Fibroblast of lung (primary cell): Measurements from ENCODE around the gene KIRREL3. TPM values are rescaled to one million over a fixed set of nuclear protein-coding genes. Genes with fewer than 3 reads are reported as not detected.

Experiments
- DNase-seq, 2 donors: peaks; one replicate each; pipeline versions ENCODE4 v3.0.0 to v3.0.0-alpha.2; 2010; ENCODE audit warnings: low read depth in 2 of 2
- H2AFZ ChIP-seq: 2 replicates; pipeline ENCODE4 v1.5.1; 2012; ENCODE audit warnings: low read length, control low read depth, inconsistent platforms
- H3K27ac ChIP-seq: 2 replicates; pipeline ENCODE4 v1.5.1; 2011; ENCODE audit warnings: low read length, control low read depth; ENCODE audit not compliant: insufficient read depth
- H3K27me3 ChIP-seq: 2 replicates; pipeline ENCODE4 v1.5.1; 2011; ENCODE audit warnings: mild to moderate bottlenecking, low read length; ENCODE audit not compliant: control insufficient read depth, insufficient read depth
- H3K36me3 ChIP-seq: 2 replicates; pipeline ENCODE4 v1.5.1; 2011; ENCODE audit warnings: low read length; ENCODE audit not compliant: control insufficient read depth, insufficient read depth
- H3K4me1 ChIP-seq: 2 replicates; pipeline ENCODE4 v1.5.1; 2011; ENCODE audit warnings: low read length; ENCODE audit not compliant: control insufficient read depth, insufficient read depth; ENCODE audit errors: extremely low read depth
- H3K4me2 ChIP-seq: 2 replicates; pipeline ENCODE4 v1.5.1; 2011; ENCODE audit warnings: low read length, control low read depth; ENCODE audit not compliant: insufficient read depth; ENCODE audit errors: extremely low read depth
- H3K4me3 ChIP-seq, 4 experiments: fragments of 200-600 bp in 1 of 4; sonication (generic) in 1 of 4; replicated peaks in 1 of 4; 2 replicates each; pipeline ENCODE4 v1.5.1; 2011 to 2016; ENCODE audit warnings: low read length in 4 of 4, low read depth in 3 of 4, mild to moderate bottlenecking in 3 of 4, control low read depth in 2 of 4, inconsistent platforms in 1 of 4, mixed read lengths in 1 of 4; ENCODE audit not compliant: insufficient read depth in 1 of 4; ENCODE audit errors: control extremely low read depth in 1 of 4
- H3K79me2 ChIP-seq: 2 replicates; pipeline ENCODE4 v1.5.1; 2012; ENCODE audit warnings: mild to moderate bottlenecking, low read length, inconsistent platforms; ENCODE audit not compliant: control insufficient read depth, insufficient read depth
- H3K9ac ChIP-seq: 2 replicates; pipeline ENCODE4 v1.5.1; 2011; ENCODE audit warnings: mild to moderate bottlenecking, low read length, control low read depth; ENCODE audit not compliant: insufficient read depth
- H3K9me3 ChIP-seq: 2 replicates; pipeline ENCODE4 v1.5.1; 2012; ENCODE audit warnings: low read depth, low read length; ENCODE audit not compliant: control insufficient read depth, insufficient read depth
- H4K20me1 ChIP-seq: 2 replicates; pipeline ENCODE4 v1.5.1; 2011; ENCODE audit warnings: low read length; ENCODE audit not compliant: control insufficient read depth, insufficient read depth; ENCODE audit errors: extremely low read depth
- EZH2 ChIP-seq: IDR thresholded peaks from 2 replicates; pipeline ENCODE4 v1.5.1; 2012; ENCODE audit warnings: low read length, control low read depth, mild to moderate bottlenecking; ENCODE audit errors: missing control alignments
- polyA plus RNA-seq, 2 donors: library from polyadenylated mRNA; depleted of rRNA in 1 of 2; stranded (reverse) in 1 of 2; unstranded in 1 of 2; fragments of >200 nt; gene quantifications; 2 replicates each; pipeline ENCODE4 v1.2.1, GENCODE V29; 2011 to 2012; ENCODE audit warnings: missing spikeins in 1 of 2
- total RNA-seq: library from RNA; depleted of rRNA; stranded (reverse); fragments of >200 nt; gene quantifications from 2 replicates; pipeline ENCODE4 v1.2.1, GENCODE V29; 2014
- TF ChIP-seq, protein P1 (sequence below), 2 donors: IDR thresholded peaks in 1 of 2; conservative IDR thresholded peaks in 1 of 2; 1 replicate in 1 of 2; 2 replicates in 1 of 2; pipeline ENCODE4 v1.5.1; 2011 to 2012; ENCODE audit warnings: low read length in 2 of 2, control low read depth in 1 of 2, inconsistent platforms in 1 of 2, low read depth in 1 of 2, mild to moderate bottlenecking in 1 of 2

Gene KIRREL3
- total and polyA plus RNA-seq, 2 donors (not counting 1 experiment from before 2014, with no cell fraction given): 2.8 to 6.1 TPM

GRCh38 chr11:126996036-126996804, 4.3 kb downstream of the KIRREL3 start:
- Histone ChIP-seq H3K4me3 (no peak overlapping the region), H3K4me1 (peaks cover 37% of the 10 kb centered on the region), H3K9ac (no peak overlapping the region), H3K36me3 (no peaks in the 10 kb centered on the region), H4K20me1 (no peaks in the 10 kb centered on the region), H3K79me2 (peaks cover 39% of the 10 kb centered on the region), H3K27ac (peak overlapping the region; percentile 30), H2AFZ (no peak overlapping the region), H3K27me3 (no peaks in the 10 kb centered on the region), H3K9me3 (no peaks in the 10 kb centered on the region), H3K4me2 (no peak overlapping the region)
- TF ChIP-seq EZH2: no peak
- TF ChIP-seq, protein P1, sequence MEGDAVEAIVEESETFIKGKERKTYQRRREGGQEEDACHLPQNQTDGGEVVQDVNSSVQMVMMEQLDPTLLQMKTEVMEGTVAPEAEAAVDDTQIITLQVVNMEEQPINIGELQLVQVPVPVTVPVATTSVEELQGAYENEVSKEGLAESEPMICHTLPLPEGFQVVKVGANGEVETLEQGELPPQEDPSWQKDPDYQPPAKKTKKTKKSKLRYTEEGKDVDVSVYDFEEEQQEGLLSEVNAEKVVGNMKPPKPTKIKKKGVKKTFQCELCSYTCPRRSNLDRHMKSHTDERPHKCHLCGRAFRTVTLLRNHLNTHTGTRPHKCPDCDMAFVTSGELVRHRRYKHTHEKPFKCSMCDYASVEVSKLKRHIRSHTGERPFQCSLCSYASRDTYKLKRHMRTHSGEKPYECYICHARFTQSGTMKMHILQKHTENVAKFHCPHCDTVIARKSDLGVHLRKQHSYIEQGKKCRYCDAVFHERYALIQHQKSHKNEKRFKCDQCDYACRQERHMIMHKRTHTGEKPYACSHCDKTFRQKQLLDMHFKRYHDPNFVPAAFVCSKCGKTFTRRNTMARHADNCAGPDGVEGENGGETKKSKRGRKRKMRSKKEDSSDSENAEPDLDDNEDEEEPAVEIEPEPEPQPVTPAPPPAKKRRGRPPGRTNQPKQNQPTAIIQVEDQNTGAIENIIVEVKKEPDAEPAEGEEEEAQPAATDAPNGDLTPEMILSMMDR (conservative IDR thresholded peaks at IDR 0.05 in 1 of 2, IDR thresholded peaks at IDR 0.05 in 1 of 2; ENCODE audit: low read depth in 1 of 2, low read length in 2 of 2): no peak
- DNase-seq: no peak

GRCh38 chr11:126993599-126993998, 7.0 kb downstream of the KIRREL3 start:
- H3K36me3 ChIP-seq: no peaks in the 10 kb centered on the region
- TF ChIP-seq, protein P1 (conservative IDR thresholded peaks at IDR 0.05 in 1 of 2, IDR thresholded peaks at IDR 0.05 in 1 of 2; ENCODE audit: low read depth in 1 of 2, low read length in 2 of 2): no peak
- TF ChIP-seq EZH2: no peak
- no peak overlapping the region for H3K4me3 ChIP-seq
- H3K79me2 ChIP-seq: peaks cover 29% of the 10 kb centered on the region
- peak in 1 of 2 donors; percentile 44 for DNase-seq
- H4K20me1 ChIP-seq: no peaks in the 10 kb centered on the region
- no peak overlapping the region for H2AFZ ChIP-seq
- H3K27ac ChIP-seq: peak overlapping the region; percentile 97
- peaks cover 46% of the 10 kb centered on the region for H3K4me1 ChIP-seq
- no peaks in the 10 kb centered on the region for H3K9me3 ChIP-seq
- H3K27me3 ChIP-seq: no peaks in the 10 kb centered on the region
- peak overlapping the region; percentile 80 for H3K4me2 ChIP-seq
- no peak overlapping the region for H3K9ac ChIP-seq

GRCh38 chr11:126992804-126993111, 7.8 kb downstream of the KIRREL3 start:
- H3K27ac ChIP-seq: peak overlapping the region; percentile 97
- H3K4me2 ChIP-seq: peak overlapping the region; percentile 80
- TF ChIP-seq, protein P1 (conservative IDR thresholded peaks at IDR 0.05 in 1 of 2, IDR thresholded peaks at IDR 0.05 in 1 of 2; ENCODE audit: low read depth in 1 of 2, low read length in 2 of 2): no peak
- no peak for TF ChIP-seq EZH2
- peak overlapping the region; percentile 63 for H3K9ac ChIP-seq
- peak overlapping the region in 2 of 4 experiments; percentile 3 to 19 for H3K4me3 ChIP-seq
- H3K27me3 ChIP-seq: no peaks in the 10 kb centered on the region
- no peaks in the 10 kb centered on the region for H3K9me3 ChIP-seq
- H4K20me1 ChIP-seq: no peaks in the 10 kb centered on the region
- H2AFZ ChIP-seq: no peak overlapping the region
- H3K36me3 ChIP-seq: no peaks in the 10 kb centered on the region
- DNase-seq: peak; percentile 43 to 98
- H3K79me2 ChIP-seq: peaks cover 23% of the 10 kb centered on the region
- peaks cover 46% of the 10 kb centered on the region for H3K4me1 ChIP-seq
